Hematopoietic multipotent progenitor cell treated with erythropoietin and hydrocortisone succinate and interleukin-3 and kit ligand, for 6 days (in vitro differentiated cells): ENCODE measurements around the gene KREMEN1.

Source experiments
- DNase-seq: peaks from one replicate; pipeline ENCODE4 v3.0.0-alpha.2; 2015

KREMEN1 gene

GRCh38 chr22:29195118-29195963 is 122.5 kb downstream of the KREMEN1 start:
- DNase-seq, result peak; percentile 98

GRCh38 chr22:29195964-29196666 is 123.3 kb downstream of the KREMEN1 start:
- DNase-seq, result peak; percentile 47

GRCh38 chr22:29197096-29197495 is 124.3 kb downstream of the KREMEN1 start:
- no peak for DNase-seq

GRCh38 chr22:29198240-29198639 is 125.4 kb downstream of the KREMEN1 start:
- no peak for DNase-seq

- no peak for DNase-seq
Measured at GRCh38 chr22:29199702-29200400, 127.0 kb downstream of the KREMEN1 start.

GRCh38 chr22:29200901-29201300 is 128.1 kb downstream of the KREMEN1 start:
- no peak for DNase-seq

GRCh38 chr22:29201782-29202181 is 128.9 kb downstream of the KREMEN1 start:
- no peak for DNase-seq

GRCh38 chr22:29202212-29203192 is 129.7 kb downstream of the KREMEN1 start:
- DNase-seq, result peak; percentile 93

- peak; percentile 81 for DNase-seq
Measured at GRCh38 chr22:29203488-29204454, 130.9 kb downstream of the KREMEN1 start.

- DNase-seq, result peak; percentile 42
Measured at GRCh38 chr22:29204455-29205183, 131.8 kb downstream of the KREMEN1 start.

- peak; percentile 32 for DNase-seq
Measured at GRCh38 chr22:29205252-29205593, 132.4 kb downstream of the KREMEN1 start.

- peak; percentile 65 for DNase-seq
Measured at GRCh38 chr22:29205594-29206371, 132.9 kb downstream of the KREMEN1 start, which contains the start of gene EMID1. EMID1 (plus strand) TSS chr22:29205896; CDS start chr22:29206039, 143 bp downstream.

GRCh38 chr22:29206372-29207242 is 133.8 kb downstream of the KREMEN1 start:
- DNase-seq, result peak; percentile 43

GRCh38 chr22:29207243-29207550 is 134.4 kb downstream of the KREMEN1 start:
- no peak for DNase-seq

- DNase-seq, result no peak
Measured at GRCh38 chr22:29207562-29208501, 135.0 kb downstream of the KREMEN1 start.

GRCh38 chr22:29208502-29208862 is 135.6 kb downstream of the KREMEN1 start:
- DNase-seq, result peak; percentile 48

- DNase-seq, result peak; percentile 91
Measured at GRCh38 chr22:29208879-29209623, 136.2 kb downstream of the KREMEN1 start.
